PC-3 (cell line): Measurements from ENCODE around the gene RAC3. TPM values are rescaled to one million over a fixed set of nuclear protein-coding genes. Genes with fewer than 3 reads are reported as not detected.

Source experiments
- ATAC-seq: fragments of 200-7000 bp; cut with Tn5 transposase; 2 replicates; pipeline ENCODE4 v1.9.1; 2020; ENCODE audit warnings: mild to moderate bottlenecking, moderate library complexity
- BruUV-seq: library from RNA; stranded (reverse); fragments of 400-500 nt; replicated peaks from 2 replicates; lab custom pipeline; 2021; lab: Mats Ljungman, UMichigan
- CTCF ChIA-PET: fragments of 300-600 bp; sonication (Branson Sonifier 250); formaldehyde crosslinking; loops from one replicate; lab custom pipeline; 2022; ENCODE audit warnings: antibody characterized with exemption; lab: Charles Lee
- POLR2A ChIA-PET: fragments of 300-600 bp; sonication (Branson Sonifier 250); formaldehyde crosslinking; loops from one replicate; lab custom pipeline; 2022; ENCODE audit warnings: antibody characterized with exemption; ENCODE audit not compliant: unreplicated experiment; lab: Charles Lee
- DNase-seq: peaks from one replicate; pipeline ENCODE4 v3.0.0-alpha.2; 2015
- H2AFZ ChIP-seq: fragments of 300-600 bp; sonication (generic); 2 replicates; pipeline ENCODE4 v1.6.0; 2016; ENCODE audit warnings: antibody characterized with exemption, low read length
- H3F3A ChIP-seq: fragments of 300-600 bp; sonication (generic); one replicate; pipeline ENCODE4 v1.6.0; 2017; ENCODE audit warnings: antibody characterized with exemption, low read length, control low read depth, mild to moderate bottlenecking; ENCODE audit not compliant: unreplicated experiment
- H3K27ac ChIP-seq: fragments of 300-600 bp; sonication (generic); 2 replicates; pipeline ENCODE4 v1.5.1; 2016; ENCODE audit warnings: mild to moderate bottlenecking, low read length
- H3K27me3 ChIP-seq: fragments of 300-600 bp; sonication (generic); 2 replicates; pipeline ENCODE4 v1.6.1; 2016; ENCODE audit warnings: low read length, mixed read lengths
- H3K36me3 ChIP-seq: fragments of 300-600 bp; sonication (generic); 2 replicates; pipeline ENCODE4 v1.6.1; 2016; ENCODE audit warnings: low read depth, mixed run types, low read length, mixed read lengths
- H3K4me1 ChIP-seq: fragments of 300-600 bp; sonication (generic); 2 replicates; pipeline ENCODE4 v1.5.1; 2016; ENCODE audit warnings: low read length; ENCODE audit not compliant: insufficient read depth
- H3K4me2 ChIP-seq: fragments of 300-600 bp; sonication (generic); 2 replicates; pipeline ENCODE4 v1.6.0; 2016; ENCODE audit warnings: low read length
- H3K4me3 ChIP-seq: fragments of 300-600 bp; sonication (generic); 2 replicates; pipeline ENCODE4 v1.5.1; 2016; ENCODE audit warnings: mild to moderate bottlenecking, low read length, mixed read lengths
- H3K79me2 ChIP-seq: fragments of 300-600 bp; sonication (generic); 2 replicates; pipeline ENCODE4 v1.6.1; 2017; ENCODE audit warnings: low read length, mixed read lengths
- H3K9ac ChIP-seq: fragments of 300-600 bp; sonication (generic); 2 replicates; pipeline ENCODE4 v1.6.0; 2016; ENCODE audit warnings: mild to moderate bottlenecking, low read length
- H3K9me2 ChIP-seq: fragments of 300-600 bp; sonication (generic); replicated peaks from 2 replicates; pipeline ENCODE4 v1.6.1; 2016; ENCODE audit warnings: mixed run types, low read length, mixed read lengths
- H3K9me3 ChIP-seq: fragments of 300-600 bp; sonication (generic); 2 replicates; pipeline ENCODE4 v1.6.1; 2016; ENCODE audit warnings: low read length, mixed read lengths
- H4K20me1 ChIP-seq: fragments of 300-600 bp; sonication (generic); 2 replicates; pipeline ENCODE4 v1.6.1; 2016; ENCODE audit warnings: low read length, mixed read lengths
- EZH2 ChIP-seq: fragments of 300-600 bp; sonication (generic); IDR thresholded peaks from one replicate; pipeline ENCODE4 v1.6.1; 2017; ENCODE audit warnings: antibody characterized with exemption, mild to moderate bottlenecking, low read length; ENCODE audit not compliant: unreplicated experiment
- EZH2phosphoT487 ChIP-seq: fragments of 300-600 bp; sonication (generic); IDR thresholded peaks from 2 replicates; pipeline ENCODE4 v1.6.1; 2018; ENCODE audit warnings: mild to moderate bottlenecking, antibody characterized with exemption, low read length, borderline replicate concordance
- intact Hi-C: fragments of 100-400 bp; cut with micrococcal nuclease; formaldehyde crosslinking; loops from 2 replicates; pipeline ENCODE4 v1.9.0; 2023
- total RNA-seq: library from RNA; depleted of rRNA; stranded (reverse); fragments of >200 nt; gene quantifications from 2 replicates; pipeline ENCODE4 v1.2.3, GENCODE V29; 2014
- TF ChIP-seq, protein P1 (sequence below): fragments of 300-600 bp; sonication (generic); conservative IDR thresholded peaks from 2 replicates; pipeline ENCODE4 v1.5.1; 2017; ENCODE audit warnings: antibody characterized with exemption, low read depth, mild to moderate bottlenecking, low read length

Gene RAC3
- total RNA-seq, 1 experiment from 2014 or later = 52.2 TPM

DNA sequence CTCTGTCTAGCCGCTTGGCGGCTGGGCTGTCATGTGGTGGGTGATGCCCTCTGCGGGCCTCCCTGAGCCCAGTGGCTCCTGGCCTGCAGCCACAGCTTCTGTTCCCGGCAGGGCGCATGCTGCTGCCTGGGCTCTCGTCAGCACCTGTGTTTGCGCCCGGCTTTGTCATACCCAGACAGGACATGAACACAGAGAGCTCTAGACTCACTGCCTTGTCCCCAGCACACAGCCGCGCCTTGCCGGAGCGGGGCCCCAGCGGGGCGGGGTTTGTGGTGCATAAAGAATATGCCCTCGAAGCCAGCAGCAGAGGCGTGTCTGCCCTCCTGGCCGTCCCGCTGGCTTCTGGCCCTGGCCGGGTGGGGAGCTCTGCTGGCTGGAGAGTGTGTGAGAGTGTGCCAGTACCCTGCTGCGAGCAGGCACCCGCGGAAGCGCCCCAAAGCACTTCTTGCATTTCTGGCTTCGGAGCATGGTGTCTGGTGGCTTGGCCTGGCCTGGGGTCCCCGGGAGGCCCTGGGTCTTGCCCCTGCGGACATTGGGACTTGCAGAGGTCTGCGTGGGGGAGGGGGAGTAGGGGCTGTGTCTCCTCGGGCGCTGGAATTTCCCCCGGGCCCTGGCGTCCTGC is 39.7 kb upstream of the RAC3 start:
- H3K27ac ChIP-seq = peak overlapping the region; percentile 14; the same call in 1 of the 2 replicates
- peak overlapping the region; percentile 66 for H3K4me2 ChIP-seq
- H3F3A ChIP-seq = no peaks in the 10 kb centered on the region
- ChIA-PET CTCF (interaction anchor here (0.7 to 1.3 kb wide), 2 partner anchors 31 to 32 kb away, joined by 3 to 6 read pairs; partner anchors contain the start of gene CENPX), POLR2A (interaction anchor here (0.6 kb wide), 2 partner anchors 117 to 301 kb away, joined by 5 to 8 read pairs; no protein-coding TSS in a partner anchor)
- H3K36me3 ChIP-seq = no peaks in the 10 kb centered on the region
- no TSS peak for BruUV-seq
- H3K9me3 ChIP-seq = no peaks in the 10 kb centered on the region
- no peaks in the 10 kb centered on the region for H4K20me1 ChIP-seq
- no peaks in the 10 kb centered on the region for H3K27me3 ChIP-seq
- peak overlapping the region; percentile 9; the same call in 1 of the 2 replicates for H3K4me3 ChIP-seq
- no peaks in the 10 kb centered on the region for H3K79me2 ChIP-seq
- no peak overlapping the region for H3K9ac ChIP-seq
- TF ChIP-seq EZH2phosphoT487 (peak; percentile 47; the same call in 1 of the 2 replicates), EZH2 (no peak)
- TF ChIP-seq, protein P1, sequence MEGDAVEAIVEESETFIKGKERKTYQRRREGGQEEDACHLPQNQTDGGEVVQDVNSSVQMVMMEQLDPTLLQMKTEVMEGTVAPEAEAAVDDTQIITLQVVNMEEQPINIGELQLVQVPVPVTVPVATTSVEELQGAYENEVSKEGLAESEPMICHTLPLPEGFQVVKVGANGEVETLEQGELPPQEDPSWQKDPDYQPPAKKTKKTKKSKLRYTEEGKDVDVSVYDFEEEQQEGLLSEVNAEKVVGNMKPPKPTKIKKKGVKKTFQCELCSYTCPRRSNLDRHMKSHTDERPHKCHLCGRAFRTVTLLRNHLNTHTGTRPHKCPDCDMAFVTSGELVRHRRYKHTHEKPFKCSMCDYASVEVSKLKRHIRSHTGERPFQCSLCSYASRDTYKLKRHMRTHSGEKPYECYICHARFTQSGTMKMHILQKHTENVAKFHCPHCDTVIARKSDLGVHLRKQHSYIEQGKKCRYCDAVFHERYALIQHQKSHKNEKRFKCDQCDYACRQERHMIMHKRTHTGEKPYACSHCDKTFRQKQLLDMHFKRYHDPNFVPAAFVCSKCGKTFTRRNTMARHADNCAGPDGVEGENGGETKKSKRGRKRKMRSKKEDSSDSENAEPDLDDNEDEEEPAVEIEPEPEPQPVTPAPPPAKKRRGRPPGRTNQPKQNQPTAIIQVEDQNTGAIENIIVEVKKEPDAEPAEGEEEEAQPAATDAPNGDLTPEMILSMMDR = no peak
- peak; percentile 97 for ATAC-seq
- no peaks in the 10 kb centered on the region for H3K9me2 ChIP-seq
- peak; percentile 86 for DNase-seq
- peak overlapping the region; percentile 2; the same call in 1 of the 2 replicates for H2AFZ ChIP-seq
- H3K4me1 ChIP-seq = peaks cover 16% of the 10 kb centered on the region
- intact Hi-C loops = no loop called here

DNA sequence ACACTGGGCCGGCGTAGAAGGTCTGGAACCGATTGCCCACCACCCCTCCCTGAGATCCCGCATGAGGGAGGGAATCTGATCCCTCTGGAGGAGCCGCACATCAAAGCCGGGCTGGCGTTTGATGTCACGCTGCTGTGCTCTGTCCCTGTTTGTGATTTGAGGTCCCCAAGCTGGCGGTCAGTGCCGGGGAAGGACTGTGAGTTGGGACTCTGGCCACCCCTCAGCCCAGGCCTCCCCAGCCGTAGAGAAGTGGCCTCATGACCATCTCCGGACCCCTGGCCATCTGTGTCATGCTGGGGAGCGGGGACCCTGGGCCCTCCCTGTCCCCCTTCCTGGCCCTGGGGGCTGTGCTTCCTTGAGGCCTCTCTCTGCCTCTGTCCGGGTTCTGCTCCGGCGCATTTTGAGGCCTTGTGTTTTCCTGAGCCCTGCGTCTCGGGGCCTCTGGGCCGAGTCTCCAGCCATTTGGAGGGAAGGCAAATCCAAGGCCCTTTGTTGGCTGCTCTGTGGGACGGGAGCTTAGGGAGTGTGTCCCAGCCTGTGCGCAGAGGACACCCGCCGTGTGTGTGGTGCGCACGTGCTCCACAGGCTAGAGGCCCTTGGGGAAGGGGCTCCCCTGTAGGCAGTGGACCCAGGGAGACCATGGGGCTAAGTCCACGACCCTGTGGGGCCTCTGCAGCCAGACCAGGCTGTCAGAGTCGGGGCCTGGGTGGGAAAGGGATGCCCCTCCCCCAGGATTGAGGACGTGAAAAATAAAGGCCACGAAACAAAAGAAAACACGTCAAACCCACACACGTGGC is 39.0 kb upstream of the RAC3 start:
- Histone ChIP-seq H3K4me1 (peaks cover 16% of the 10 kb centered on the region), H3K27ac (peak overlapping the region; percentile 14; the same call in 1 of the 2 replicates), H2AFZ (no peak overlapping the region), H3K36me3 (no peaks in the 10 kb centered on the region), H3F3A (no peaks in the 10 kb centered on the region), H3K9ac (no peak overlapping the region), H3K27me3 (no peaks in the 10 kb centered on the region), H3K4me2 (peak overlapping the region; percentile 66), H3K9me2 (no peaks in the 10 kb centered on the region), H3K4me3 (peak overlapping the region; percentile 9; the same call in 1 of the 2 replicates), H3K9me3 (no peaks in the 10 kb centered on the region), H3K79me2 (no peaks in the 10 kb centered on the region), H4K20me1 (no peaks in the 10 kb centered on the region)
- ATAC-seq (no peak), DNase-seq (no peak)
- TF ChIP-seq, protein P1 = no peak
- TF ChIP-seq EZH2phosphoT487 = no peak
- TF ChIP-seq EZH2 = no peak
- no TSS peak for BruUV-seq
- POLR2A ChIA-PET = interaction anchor here (0.6 kb wide), 1 partner anchor 118 kb away, joined by 8 read pairs; no protein-coding TSS in a partner anchor
- intact Hi-C loops = no loop called here
- CTCF ChIA-PET = interaction anchor here (0.7 to 1.3 kb wide), 2 partner anchors 30 to 33 kb away, joined by 3 to 6 read pairs; partner anchors contain the start of gene CENPX
